ENCODE measurements around the gene ATRNL1.

The ATRNL1 gene

DNA sequence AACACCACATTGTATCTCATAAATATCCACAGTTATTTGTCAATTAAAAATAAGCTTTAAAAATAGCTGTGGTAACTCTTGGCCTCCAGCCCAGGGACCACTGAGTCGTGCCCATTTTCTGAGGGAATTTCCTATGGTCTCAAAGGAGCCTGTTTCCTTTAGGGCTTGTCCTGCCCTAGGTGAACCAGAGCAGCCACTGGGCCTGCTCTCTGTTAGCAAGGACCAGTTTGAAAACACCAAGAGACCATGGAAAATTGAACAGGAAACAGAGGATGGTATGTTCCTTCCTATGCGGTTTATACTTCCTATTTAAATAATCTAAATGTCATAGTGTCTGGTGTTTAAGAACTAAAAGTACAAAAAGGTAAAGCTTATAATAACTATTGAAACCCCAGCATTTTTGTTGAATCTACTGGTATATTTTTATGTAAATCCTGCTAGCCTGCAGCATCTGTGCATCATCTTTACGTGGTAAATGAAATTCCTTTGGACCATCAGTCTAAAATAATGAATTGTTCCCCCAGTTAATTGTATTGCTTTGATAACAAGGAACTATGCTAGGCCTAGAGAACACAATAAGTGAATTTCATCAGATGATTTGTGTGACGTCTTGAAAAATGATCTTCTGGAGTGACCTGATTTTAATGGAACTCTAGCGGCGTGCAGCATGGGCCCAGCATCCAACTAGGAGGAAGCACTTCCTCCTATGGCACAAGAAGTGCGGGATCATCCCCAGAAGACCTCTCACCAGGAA lies 846.1 kb downstream of the ATRNL1 start:
- DNase-seq (ENCODE audit: extremely low read depth in 1 of 2, low read depth in 1 of 2): no peak

DNA sequence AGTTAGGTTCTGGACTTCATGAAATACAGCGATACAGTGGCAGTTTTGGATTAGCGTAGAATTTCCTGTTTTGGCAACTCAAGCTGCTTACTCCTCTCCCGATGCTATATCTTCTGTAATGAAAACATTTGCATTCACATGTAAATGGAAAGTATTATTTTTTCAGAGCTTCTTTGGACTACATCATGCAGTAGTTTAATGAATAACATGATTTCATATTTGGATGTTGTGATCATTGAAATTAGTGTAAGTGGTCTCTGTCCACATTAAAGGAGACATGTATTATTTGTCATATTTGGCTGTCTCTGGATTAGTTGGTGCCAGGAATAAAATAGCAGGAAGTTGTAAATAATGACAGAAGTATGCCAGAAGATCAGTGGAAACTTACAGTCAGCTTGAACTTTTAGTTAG lies 848.2 kb downstream of the ATRNL1 start:
- DNase-seq (ENCODE audit: extremely low read depth in 1 of 2, low read depth in 1 of 2): no peak

DNA sequence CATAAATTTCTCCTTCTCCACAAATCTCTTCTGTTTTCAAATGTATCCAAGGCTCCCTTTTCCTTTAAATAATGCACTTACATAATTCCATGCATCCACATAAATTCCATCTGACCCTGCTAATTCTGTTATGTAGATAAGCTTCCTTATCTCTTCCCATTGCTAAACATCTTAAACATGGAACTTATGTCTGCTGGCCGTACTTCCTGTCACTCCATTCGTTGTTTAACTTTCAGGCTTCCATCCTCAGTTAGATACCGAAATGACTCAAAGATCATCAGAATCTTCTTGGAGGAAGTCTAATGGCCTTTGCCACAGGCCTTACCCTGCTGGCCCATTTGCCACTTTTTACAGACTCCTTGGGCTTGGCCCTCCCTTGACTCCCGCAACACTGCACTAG lies 848.9 kb downstream of the ATRNL1 start:
- DNase-seq (ENCODE audit: extremely low read depth in 1 of 2, low read depth in 1 of 2): no peak

DNA sequence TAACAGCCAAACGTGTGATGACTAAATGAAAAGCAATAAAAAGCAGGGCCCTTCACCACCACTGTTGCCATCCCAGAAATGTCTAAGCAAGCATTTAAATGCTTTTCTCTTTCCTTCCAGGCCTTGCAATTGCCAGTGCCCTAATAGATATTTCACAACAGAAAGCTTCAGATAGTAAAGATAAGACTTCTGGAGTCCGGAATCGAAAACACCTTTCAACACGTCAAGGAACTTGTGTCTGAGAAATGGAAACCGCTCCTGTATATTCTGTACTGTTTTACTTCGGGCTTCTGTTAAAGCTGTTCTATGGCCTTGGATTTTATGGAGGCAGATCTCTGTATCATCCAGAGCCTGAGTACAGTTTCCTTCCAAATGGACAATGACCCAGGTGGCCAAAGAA lies 851.4 kb downstream of the ATRNL1 start:
- no peak for DNase-seq (ENCODE audit: extremely low read depth in 1 of 2, low read depth in 1 of 2)

DNA sequence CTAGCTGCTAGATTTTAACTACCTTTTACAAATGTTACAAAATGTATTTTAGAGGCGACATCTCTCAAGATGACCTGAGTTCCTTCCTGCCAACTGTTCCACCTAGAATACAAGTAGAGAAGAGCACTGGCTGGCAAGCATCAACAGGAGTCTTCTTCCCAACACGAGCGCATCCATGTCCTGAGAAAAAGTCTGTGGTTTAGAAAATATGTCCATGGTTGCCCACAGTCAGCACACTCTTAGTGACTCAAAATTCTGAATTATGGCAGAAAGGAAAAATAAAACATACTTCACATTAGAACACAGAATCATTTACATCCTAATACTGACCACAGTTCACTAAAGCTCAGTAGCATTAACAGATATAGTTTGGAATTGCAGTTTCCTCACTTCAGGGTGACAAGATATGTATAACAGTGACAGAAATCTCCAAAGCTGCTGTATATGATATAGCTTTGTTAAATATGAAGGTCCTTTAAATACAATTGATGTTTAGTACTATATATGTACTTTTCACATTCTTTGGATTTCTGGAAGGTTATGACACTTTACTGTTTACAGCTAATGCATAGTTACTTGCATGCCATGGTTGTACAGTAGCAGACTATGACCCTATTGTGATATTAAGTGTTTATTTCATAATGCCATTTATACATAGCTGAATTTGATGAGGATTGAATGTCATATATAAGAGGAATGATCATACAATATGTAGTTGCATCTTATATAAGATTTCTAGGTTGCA lies 852.7 kb downstream of the ATRNL1 start:
- DNase-seq (ENCODE audit: extremely low read depth in 1 of 2, low read depth in 1 of 2): no peak

DNA sequence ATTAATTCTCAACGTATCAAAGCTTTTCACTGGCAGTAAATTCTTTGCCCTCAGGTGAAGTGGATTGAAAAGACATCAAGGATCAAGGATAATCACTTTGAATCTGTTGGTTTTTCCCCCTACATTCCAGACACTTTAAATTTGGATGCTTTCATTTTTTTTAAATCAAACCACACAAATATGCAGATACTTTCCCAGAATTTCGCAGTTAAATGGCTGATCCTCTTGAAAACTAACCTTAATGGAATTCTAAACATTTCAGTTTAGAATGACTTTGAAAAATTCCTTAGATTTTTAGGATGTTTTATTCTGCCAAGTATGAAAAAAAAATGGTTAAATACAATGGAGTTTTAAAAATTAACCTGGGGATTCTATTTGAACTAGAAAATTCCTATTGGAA lies 853.9 kb downstream of the ATRNL1 start:
- no peak for DNase-seq (ENCODE audit: extremely low read depth in 1 of 2, low read depth in 1 of 2)

DNA sequence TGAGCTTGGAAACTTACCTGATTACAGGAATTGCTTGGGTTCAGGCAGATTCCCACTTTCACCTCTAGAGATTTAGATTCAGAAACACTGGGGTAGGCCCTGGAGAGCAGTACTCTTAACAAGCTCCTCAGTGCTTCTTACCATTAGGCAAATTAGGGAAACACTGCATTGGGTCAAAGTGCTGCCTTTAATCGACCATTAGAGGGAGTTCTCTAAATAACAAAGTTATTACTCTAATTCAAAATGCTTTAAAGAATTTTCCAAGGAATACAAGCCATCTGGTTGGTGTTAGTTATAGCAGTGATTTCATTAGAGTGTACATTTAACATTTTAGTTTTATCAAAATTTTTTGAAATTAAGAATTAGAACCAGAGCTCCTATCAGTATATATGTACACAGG lies 855.3 kb downstream of the ATRNL1 start:
- no peak for DNase-seq (ENCODE audit: extremely low read depth in 1 of 2, low read depth in 1 of 2)

DNA sequence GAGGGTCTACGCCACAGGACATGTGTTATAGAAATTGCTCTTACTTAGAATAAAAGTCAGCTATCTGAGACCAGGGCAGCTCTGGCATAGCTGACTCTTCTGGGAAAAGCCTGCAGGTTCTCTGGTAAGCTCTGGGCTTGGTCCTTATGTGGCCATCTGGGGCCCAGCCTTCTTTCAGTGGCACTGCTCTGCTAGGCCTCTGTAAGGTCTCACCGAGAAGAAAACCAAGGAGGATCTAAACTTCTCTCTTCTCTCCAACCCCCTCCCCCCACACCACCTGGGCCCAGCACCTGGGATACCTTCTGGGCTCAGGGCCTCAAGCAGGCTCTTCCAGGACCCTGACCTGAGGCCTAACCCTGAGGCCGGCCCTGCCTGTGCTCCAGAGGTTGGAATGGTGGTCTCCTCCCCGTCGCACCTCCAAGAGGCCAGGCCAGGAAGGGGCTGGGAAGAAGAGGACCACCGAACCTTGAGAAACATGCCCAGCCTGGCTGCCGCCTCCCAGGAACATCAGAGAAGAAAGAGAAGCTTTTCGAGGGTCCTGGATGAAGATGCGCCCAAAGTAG lies 856.2 kb downstream of the ATRNL1 start:
- no peak for DNase-seq (ENCODE audit: extremely low read depth in 1 of 2, low read depth in 1 of 2)

DNA sequence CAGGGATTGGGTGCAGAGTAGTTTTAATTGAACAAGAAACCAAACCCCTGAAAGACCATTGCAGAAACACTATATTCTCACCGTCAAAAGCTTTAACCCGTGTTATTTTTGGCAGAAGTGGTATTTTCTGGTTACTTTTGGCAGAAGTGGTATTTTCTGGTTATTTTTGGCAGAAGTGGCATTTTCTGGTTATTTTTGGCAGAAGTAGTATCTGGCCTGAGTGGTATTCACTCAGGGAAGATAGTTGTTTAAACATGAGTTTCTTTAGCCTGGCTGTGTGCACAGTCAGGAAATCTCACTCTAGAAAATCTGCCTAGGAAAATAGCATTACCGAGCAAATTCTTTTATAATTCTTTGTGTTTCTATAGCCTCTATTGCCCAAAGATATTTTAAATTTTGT lies 857.2 kb downstream of the ATRNL1 start:
- DNase-seq (ENCODE audit: extremely low read depth in 1 of 2, low read depth in 1 of 2): no peak

DNA sequence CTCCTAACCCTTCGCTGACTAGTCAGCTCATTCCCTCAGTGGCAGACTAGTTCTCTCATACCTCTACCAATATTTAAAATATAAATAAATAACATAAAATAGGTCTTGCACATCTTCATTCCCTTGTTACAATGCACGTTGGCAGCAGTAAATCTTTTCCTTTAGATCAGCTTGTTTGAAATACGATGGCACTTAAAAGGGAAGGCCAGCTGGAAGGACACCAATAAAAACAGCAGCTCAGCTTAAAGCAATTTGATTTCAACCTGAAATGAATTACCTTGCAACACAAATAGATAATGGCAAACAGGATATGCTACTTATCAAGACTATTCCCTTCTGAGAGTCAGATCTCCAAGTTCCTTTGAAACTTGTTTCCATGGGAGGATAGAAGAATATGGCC lies 858.1 kb downstream of the ATRNL1 start:
- no peak for DNase-seq (ENCODE audit: extremely low read depth in 1 of 2, low read depth in 1 of 2)

DNA sequence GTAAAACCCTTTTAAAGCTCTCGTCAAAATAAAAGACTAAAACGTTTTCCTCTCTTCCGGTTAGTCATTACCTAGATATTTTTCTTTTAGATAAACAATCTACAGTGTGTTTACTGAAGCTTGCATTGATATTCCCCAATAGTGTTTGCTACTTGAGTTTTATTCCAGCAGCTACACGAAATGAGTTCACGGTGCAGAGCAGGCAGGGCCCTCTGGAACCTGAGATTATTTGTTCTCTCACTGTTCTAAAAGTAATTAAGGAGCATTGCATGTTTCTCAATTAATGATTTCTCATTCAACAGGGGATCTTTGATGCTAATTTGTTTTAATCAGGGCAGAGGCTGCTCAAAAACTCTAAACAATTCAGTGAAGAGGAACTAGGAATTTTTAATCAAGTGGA lies 860.1 kb downstream of the ATRNL1 start:
- DNase-seq (ENCODE audit: extremely low read depth in 1 of 2, low read depth in 1 of 2): no peak

DNA sequence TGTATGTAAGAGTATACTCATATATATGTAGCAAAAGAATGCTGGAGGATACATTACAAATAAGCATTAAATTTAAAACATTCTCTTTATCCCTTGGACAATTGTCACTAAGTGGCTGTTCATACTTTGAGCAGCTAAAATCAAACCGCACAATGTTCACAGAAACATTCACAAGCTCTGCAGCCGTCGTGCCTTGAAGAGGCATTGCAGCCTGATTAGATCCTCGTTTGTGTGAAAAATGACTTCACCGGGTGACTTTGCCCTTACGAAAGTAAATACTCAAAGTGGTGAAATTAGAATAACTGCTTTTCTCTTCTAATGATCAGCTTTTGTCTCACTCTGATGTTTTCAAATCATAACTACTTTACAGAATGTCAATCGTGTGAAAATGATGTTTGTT lies 860.8 kb downstream of the ATRNL1 start:
- no peak for DNase-seq (ENCODE audit: extremely low read depth in 1 of 2, low read depth in 1 of 2)

DNA sequence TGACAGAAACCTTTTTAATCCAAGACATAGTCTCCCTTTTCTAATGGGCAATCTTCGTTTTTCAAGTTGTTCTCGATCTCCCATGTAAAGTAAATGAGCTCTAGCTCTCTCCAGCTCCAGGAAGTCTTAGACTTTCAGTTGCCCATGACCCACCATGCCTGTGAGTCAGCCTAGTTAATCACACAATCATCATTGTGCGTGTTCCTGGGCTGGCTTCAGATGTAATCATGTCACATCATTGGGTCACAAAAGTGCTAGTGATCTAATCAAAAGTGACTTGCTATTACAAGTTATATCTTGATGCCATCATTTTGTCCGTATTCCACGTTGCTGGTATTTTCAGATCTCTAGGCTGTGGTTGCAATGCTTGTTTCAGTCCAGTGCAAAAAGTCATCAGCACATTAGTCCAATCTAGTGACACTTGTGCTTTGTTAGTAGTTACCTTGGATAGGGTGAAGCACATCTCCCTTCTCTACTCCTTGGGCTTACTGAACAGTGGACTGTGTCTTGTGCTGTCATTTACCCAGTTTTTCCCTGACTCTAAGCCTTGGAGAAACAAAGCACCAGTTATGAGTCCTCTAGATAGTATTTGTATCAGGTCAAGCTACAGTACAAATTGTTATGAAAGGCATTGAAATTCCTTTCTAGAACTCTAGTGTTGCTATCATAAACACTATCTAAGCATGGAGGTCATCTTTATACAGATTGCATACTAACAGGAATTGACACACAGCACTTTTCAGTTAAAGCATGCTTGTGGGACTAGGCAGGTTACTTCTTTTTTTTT lies 863.3 kb downstream of the ATRNL1 start:
- no peak for DNase-seq (ENCODE audit: extremely low read depth in 1 of 2, low read depth in 1 of 2)

DNA sequence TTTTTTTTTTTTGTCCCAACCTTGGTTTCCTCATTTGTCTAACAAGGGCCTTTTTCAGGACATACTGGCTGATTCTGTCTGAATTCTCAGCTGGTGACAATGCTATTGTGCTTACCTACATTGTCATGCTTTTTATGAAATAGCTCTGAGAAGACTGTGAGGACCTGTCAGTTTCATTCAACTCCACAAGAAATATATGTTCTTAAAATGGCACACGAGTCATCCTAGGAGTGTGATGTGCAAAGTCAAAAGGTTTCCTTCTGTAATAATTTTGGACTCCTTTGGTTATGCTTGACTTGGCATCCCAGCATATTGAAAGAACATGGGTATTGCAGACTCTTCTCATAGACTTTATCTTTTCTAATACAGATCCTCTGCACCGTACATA lies 863.8 kb downstream of the ATRNL1 start:
- no peak for DNase-seq (ENCODE audit: extremely low read depth in 1 of 2, low read depth in 1 of 2)

DNA sequence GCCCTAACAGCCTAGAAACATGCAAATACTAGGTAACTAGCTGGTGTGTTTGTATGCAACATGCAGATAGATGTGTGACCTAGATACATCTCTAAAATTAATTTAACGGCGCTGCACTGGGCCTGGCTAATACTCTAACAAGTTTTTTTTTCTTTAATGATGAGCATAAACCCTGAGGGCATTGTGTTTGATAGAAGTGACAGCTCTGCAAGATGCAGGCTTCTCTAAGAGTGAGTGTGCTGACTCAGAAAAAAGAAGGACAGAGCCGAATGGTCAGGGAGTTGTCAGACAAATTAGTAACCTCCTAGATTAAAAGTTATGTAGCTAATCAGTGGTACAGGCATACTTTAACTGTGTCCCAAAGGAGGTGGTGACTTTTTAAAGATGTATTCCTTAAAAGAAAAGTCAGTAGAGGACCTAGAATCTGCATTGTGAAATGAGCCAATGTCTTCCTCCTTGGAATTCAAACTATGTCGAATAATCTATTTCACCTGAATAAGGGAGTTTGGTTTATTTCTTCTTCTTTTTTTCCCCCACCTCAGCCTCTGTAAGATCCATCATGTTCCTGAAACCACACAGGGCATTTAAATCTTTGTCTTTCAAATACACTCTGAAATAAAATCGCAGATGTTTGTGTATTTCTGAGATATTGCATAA lies 864.7 kb downstream of the ATRNL1 start:
- no peak for DNase-seq (ENCODE audit: extremely low read depth in 1 of 2, low read depth in 1 of 2)

DNA sequence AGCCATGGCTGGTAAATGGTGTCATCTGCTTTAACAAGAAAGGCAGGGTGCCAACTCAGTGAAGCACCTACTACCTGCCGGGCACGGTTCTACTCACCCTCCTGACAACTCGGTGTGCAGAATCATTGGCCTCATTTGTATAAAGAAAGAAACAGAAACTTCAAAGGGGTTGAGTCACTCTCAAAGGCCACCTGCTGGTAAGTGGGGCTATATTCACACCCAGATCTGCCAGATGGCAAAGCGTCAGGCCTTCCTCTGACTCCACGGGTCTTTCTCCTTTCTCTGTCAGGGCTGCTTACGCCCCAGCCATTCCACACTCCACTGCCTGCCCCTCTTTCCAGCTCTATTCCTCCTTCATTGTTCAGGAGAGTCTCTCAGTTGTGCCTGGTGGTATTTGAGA lies 870.7 kb downstream of the ATRNL1 start:
- DNase-seq (ENCODE audit: extremely low read depth in 1 of 2, low read depth in 1 of 2): no peak

DNA sequence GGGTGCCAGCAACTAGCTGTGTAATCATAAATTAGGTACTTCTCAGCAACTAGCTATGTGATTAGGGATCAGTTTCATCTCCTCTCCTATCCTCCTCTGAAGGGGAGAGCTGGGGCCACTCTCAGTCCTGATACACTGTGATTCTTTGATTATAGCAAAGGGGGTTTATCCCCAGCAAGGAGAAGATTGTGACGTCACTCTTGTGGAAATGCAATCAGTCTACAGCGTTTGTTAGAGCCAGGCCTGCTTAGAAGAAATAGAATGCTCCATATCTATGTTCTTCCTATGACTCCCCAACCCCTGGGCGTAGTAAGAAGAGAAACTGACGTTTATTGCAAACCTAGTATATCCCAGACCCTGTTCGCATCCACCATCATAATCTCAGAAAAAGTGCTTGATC lies 871.7 kb downstream of the ATRNL1 start:
- DNase-seq (ENCODE audit: extremely low read depth in 1 of 2, low read depth in 1 of 2): no peak

DNA sequence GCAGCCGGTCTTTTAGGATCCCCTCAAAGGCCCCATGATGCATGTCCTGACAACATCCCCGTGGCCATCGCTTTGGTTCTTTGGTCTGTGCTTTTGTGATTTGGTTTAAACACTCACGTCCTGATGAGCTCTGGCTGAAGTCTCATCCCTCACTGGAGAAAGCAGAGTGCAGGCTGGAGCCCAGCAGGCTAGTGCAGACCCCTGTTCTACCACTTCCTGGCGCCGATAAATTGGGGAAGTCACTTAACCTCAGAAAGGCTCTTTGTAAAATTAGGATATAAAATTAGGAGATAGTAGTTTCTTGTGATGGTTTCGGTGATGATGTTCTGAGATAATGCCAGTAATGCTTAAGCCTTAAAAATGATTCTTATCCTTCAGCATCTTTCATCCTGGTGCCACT lies 872.2 kb downstream of the ATRNL1 start:
- no peak for DNase-seq (ENCODE audit: extremely low read depth in 1 of 2, low read depth in 1 of 2)

DNA sequence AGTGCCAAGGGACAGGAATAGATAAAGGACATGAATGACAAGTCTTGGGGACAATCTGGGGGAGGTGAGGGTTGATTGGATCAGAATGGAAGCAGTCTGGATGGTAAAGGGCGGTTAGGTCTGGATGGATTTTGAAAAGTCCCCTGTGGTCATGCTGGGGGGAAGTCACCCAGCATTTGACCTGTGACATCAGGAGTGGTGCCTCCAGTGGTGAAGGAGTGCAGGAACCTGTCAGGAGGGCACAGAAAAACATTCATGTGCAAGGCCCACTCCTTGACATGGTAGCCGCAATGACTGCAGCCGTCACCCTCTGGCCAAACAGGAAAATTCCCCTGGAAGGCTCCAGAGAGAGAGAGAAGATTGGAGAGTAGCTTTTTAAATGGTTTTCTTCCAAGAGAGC lies 875.1 kb downstream of the ATRNL1 start:
- no peak for DNase-seq (ENCODE audit: extremely low read depth in 1 of 2, low read depth in 1 of 2)

DNA sequence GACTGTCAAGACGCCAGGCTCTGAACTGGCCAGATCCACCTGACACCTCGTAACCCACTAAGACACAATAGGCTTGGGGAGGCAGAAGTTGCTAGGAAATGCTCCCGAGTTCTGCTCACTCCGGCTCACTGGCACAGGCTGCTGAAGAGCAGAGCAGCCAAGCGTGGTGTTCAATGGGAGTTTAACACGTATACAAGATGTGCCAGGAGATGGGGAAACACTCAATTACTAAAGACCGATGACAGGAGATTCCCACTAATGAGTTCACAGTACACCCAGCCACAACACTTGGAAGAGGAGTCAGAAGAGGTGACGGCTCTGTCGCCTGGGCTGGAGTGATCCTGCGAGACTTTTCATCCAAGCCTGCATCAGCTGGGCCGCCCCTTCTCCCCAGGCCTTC lies 876.4 kb downstream of the ATRNL1 start:
- no peak for DNase-seq (ENCODE audit: extremely low read depth in 1 of 2, low read depth in 1 of 2)

DNA sequence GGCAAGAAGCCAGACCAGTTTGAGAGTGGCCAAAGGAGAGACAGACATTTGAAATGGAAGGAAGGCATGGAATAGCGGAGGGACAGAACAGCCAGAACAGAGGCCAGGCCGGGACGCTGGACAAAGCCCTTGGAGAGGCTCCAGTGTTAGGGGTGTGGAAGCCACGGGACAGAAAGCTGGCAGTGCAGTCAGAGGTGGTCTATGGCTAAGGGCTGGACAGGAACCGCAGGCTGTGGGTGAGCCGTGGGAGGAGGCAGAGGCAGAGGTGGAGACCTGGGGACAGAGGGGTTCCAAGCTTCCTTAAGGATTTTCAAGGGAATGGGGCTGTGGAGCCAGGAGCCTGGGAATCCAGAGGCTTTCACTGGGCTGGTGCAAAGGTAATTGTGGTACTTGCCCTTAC lies 878.8 kb downstream of the ATRNL1 start:
- no peak for DNase-seq (ENCODE audit: extremely low read depth in 1 of 2, low read depth in 1 of 2)

All from stimulated activated CD8-positive, alpha-beta memory T cell treated with anti-CD3 and anti-CD28 coated beads, Interleukin-7, amount 100 ng/mL, for 48 hours (primary cell).